Stimulated activated CD8-positive, alpha-beta memory T cell treated with anti-CD3 and anti-CD28 coated beads, Interleukin-15, amount 100 ng/mL, for 48 hours (primary cell): ENCODE results near the gene LMF1.

Experiments used
- DNase-seq, 2 donors: peaks; one replicate each; pipeline ENCODE4 v3.0.0-alpha.2; 2020; ENCODE audit warnings: low read depth in 2 of 2

Gene LMF1

GRCh38 chr16:912684-913613 is 57.8 kb downstream of the LMF1 start:
- DNase-seq, result no peak

- no peak for DNase-seq
These were observed 58.5 kb downstream of the LMF1 start for GRCh38 chr16:912322-912683.

- DNase-seq, result no peak
These were observed 59.0 kb downstream of the LMF1 start for GRCh38 chr16:911604-912321.

- no peak for DNase-seq
These were observed 59.7 kb downstream of the LMF1 start for GRCh38 chr16:911101-911500.

GRCh38 chr16:910181-910580 is 60.6 kb downstream of the LMF1 start:
- no peak for DNase-seq

GRCh38 chr16:909281-910000 is 61.3 kb downstream of the LMF1 start:
- no peak for DNase-seq

GRCh38 chr16:908526-909155 is 62.1 kb downstream of the LMF1 start:
- DNase-seq, result no peak

GRCh38 chr16:907842-908241 is 62.9 kb downstream of the LMF1 start:
- DNase-seq, result no peak

GRCh38 chr16:907361-907760 is 63.4 kb downstream of the LMF1 start:
- no peak for DNase-seq

GRCh38 chr16:906296-906695 is 64.5 kb downstream of the LMF1 start:
- no peak for DNase-seq

- DNase-seq, result no peak
These were observed 68.8 kb downstream of the LMF1 start for GRCh38 chr16:901715-902601.

- no peak for DNase-seq
These were observed 69.6 kb downstream of the LMF1 start for GRCh38 chr16:901149-901548.

- DNase-seq, result no peak
These were observed 70.6 kb downstream of the LMF1 start for GRCh38 chr16:900211-900610.

- DNase-seq, result no peak
These were observed 71.1 kb downstream of the LMF1 start for GRCh38 chr16:899683-900060.

GRCh38 chr16:898761-899682 is 71.8 kb downstream of the LMF1 start:
- no peak for DNase-seq

- no peak for DNase-seq
These were observed 72.6 kb downstream of the LMF1 start for GRCh38 chr16:898216-898615.

- DNase-seq, result no peak
These were observed 73.1 kb downstream of the LMF1 start for GRCh38 chr16:897701-898100.

- DNase-seq, result no peak
These were observed 73.6 kb downstream of the LMF1 start for GRCh38 chr16:897200-897543.

GRCh38 chr16:896261-897199 is 74.3 kb downstream of the LMF1 start:
- no peak for DNase-seq
